GM19238 (cell line): Measurements from ENCODE around the gene FAM72B.
"Not testable (repeated sequence)": the region's sequence is repeated elsewhere in the genome, so short reads cannot be mapped to it uniquely, and the experiment has no call there.

Source experiments
- DNase-seq: peaks from one replicate; pipeline ENCODE4 v3.0.0; 2011; ENCODE audit warnings: low spot score; ENCODE audit not compliant: insufficient read length

FAM72B gene

GRCh38 chr1:121200232-121200631 lies 16.1 kb upstream of the FAM72B start:
- DNase-seq = not testable (repeated sequence)

DNA sequence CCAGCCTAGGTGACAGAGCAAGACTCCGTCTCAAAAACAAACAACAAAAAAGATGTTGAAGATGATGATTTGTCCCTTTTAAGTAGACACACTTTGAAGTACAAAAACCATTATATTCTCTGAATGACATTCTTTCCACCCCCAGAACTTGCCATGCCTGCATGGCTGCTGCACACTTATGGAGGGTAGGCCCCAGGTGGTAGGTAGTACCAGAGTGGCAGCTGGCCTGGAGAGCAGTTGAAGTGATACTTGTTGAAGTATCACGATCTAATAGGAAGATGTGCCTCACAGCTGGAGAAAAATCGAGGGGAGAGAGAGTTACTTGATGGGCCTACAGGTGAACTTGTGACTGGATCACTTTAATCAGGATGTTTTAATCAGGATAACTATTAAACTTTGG lies 15.6 kb upstream of the FAM72B start:
- DNase-seq = not testable (repeated sequence)

DNA sequence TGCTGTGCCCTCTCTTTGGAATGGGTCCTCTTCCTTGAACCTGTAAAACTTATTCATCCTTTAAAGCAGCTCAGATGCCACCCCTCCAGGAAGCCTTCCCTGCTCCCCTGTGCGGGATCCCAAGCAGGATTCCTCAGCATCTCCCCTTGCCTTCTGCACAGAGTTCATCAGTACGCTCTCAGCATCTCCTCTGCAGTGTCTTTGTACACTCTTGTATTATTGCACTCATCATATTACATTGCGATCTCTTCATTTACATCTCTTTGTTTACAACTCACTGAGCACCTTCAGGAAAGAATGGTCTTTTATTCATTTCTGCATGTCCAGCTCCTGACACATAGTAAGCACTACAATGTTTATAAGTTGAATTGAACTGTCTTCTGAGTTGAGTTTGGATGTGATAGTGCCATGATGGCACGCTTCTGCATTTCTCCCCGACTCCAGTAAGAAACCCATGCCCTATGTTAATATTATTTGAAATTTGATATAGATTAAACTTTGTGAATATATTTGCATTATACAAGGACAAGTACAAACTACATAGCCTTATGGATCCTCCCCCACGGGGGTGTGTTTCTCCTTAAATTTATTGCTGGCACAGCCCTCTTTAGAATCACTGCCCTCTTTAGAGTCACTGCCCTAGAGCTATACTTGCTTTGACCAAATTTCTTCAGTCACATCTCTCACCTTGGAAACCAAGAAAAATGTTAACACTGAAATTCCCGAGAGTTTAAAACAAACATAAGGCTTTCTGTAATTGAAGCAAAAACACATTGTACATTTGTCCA lies 13.1 kb upstream of the FAM72B start:
- DNase-seq = not testable (repeated sequence)

- DNase-seq = not testable (repeated sequence)
These were observed 8.4 kb upstream of the FAM72B start for GRCh38 chr1:121192512-121192911.

DNA sequence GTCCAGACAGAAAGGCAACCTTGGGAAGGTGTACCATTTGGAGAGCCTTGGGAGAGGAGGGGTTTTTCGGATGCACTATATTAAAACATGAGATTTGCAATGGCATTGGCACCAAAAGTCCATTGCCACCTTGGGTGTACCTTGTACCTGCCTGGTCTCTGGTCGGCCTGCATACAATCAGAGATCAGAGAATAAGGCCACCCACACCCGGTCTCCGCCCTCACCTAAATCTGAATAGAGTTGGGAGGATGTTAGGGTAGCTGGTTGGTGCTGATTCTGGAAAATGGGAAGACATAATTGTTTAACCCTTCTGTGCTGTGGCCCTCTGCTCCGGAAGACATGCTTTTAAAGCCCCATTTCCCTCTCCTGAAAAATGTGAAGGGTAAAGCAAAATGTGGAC lies 3.8 kb upstream of the FAM72B start:
- DNase-seq = not testable (repeated sequence)

- DNase-seq = not testable (repeated sequence)
These were observed 2.1 kb upstream of the FAM72B start for GRCh38 chr1:121186191-121186590.

DNA sequence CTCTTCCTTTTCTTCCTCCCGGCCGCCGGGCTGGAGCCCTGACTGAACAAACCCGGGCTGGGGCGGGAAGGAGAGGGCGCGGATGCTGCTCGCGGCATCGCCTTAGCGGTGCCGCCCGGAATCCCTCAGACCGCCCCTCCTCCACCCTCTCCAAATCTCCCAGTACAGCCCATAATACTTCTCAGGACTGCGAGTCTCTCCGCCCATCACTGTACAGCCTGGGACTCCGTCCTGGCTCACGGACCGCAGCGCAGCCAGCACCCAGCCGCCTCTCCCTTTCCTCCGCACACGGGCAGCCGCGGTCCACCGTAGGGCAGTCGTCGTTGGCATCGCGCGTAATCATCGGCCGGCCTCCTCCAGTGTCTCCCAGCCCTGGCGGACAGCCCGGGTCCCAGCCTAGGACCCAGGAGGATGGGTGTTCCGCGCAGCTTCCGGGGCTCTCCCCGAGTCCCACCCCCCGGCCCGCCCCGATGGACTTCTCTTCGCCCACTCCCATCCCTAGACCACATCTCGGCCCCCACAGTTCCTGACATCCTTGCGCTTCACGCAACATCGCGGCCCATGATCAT lies 1.1 kb upstream of the FAM72B start:
- not testable (repeated sequence) for DNase-seq

DNA sequence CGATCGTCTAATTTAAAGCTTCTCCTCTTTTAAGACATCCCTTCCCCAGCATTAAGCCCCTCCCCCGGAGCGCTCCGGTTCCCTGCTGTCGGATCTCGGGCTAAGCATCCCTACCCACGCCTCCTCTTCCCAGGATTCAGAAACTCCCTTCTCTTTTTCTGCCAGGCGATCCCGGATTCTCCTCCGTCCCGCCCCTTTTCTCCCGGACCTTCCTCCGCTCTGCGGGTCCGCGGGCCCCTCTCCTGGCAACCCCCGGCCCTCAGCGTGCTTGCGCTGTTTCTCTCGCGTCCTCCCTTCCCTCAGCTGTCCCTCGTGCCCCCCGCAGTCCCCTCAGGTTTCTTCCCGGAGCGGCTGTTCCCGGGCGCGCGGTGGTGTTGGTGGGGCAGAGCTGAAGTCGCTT lies 273 bp downstream of the FAM72B start:
- not testable (repeated sequence) for DNase-seq

- DNase-seq = not testable (repeated sequence)
These were observed 5.9 kb downstream of the FAM72B start for GRCh38 chr1:121178197-121178596.

- DNase-seq = not testable (repeated sequence)
These were observed 7.5 kb downstream of the FAM72B start for GRCh38 chr1:121176649-121177048.

- DNase-seq = not testable (repeated sequence)
These were observed 15.9 kb downstream of the FAM72B start for GRCh38 chr1:121168152-121168668.

DNA sequence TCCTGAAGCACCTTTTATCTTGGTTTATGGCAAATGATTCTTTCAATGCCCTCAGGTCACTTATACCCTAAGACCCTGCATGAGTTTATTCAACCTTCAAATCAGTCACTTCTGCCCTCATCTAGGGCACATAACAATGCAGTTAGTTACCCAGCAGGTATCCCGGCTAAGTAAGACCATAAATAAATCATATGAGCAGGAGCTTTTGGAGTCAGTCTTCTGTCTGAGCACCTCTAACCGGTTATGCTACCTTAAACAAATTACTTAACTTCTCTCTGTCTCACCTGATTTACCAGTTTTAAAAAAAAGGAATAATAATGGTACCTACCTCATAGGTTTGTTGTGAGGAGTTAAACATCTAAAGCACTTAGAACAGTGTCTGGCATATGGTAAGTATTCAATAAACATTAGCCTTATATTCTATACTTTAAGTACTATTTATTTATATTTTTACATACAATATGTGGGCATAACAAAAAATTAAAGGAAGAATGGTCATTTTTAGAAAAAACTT lies 16.9 kb downstream of the FAM72B start:
- not testable (repeated sequence) for DNase-seq

DNA sequence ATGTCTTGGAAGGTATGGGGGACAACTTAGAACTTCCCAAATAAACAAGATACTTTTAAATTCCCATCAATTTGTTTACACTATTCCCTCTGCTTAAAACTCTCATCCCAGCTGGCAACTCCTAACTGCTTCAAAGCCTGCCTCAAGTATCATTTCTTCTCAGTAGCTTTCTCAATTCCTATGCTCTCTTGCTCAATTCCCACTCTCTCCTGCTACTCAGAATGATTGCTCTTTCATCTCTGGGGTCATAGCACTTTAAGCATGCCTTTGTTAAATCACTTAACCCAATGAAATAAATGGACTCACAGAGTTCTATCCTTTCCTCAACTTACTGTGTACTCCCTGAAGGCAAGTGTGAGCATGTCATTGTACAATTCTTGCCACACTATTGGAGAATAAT lies 18.8 kb downstream of the FAM72B start:
- not testable (repeated sequence) for DNase-seq

DNA sequence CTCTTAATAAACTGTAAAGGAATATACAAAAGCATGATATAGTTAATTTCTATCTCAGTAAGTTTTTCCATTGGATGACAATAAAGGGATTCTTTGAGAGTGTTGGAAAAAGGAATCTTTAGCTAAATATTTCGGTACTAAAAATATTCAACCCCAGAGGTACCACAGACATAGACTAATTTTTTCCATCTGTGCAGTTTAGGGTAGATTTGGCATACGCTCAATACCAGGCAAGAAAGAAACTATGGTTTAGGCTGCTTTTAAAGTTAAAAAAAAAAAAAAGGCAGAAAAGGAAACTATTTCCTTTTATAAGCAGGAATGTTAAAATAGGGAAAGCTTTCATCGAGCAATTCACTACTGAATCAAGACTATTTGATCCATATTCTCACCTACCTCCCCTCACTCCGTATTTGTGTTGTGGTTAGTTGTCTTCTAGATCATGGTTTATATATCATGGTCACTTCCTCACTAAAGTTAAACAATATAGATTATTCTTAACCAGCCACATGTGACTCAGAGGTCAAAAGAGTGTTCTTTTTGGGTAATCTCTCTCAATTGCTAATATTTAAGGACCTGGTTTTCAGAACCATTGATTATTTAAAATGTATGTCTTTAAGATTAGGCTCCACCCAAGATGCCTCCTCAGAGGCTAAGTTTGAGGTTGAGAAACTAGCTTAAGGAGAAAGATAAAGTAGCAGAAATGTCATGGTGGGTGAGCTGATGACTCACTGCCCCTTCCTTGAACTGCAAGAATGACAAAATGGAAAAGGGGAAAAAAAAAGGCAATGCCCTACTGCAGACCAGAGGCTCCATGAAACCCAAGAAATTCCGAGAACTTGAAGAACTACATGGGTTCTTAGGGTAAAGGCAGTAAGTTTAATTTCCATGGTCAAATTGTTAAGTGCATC lies 20.0 kb downstream of the FAM72B start:
- not testable (repeated sequence) for DNase-seq

- not testable (repeated sequence) for DNase-seq
These were observed 22.8 kb downstream of the FAM72B start for GRCh38 chr1:121161199-121161901.

GRCh38 chr1:121160118-121160517 lies 24.0 kb downstream of the FAM72B start:
- not testable (repeated sequence) for DNase-seq

DNA sequence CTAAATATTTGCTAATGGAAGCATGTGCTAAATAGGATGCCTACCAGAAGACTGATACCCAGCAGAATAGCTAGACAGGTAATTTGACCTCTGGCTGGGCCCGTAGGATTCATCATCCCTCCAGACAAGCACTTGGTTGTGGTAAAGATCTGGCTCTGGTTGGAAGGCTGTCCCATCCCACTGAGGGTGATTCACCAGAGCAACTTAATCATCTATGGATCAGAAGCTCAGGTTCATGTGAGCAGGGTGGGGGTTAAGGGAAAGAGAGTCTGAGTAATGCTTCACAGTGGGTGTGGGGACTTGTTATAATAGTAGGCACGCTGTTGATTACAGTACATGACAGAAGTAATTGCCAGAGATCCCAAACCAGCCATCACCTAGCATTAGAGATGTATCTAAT lies 26.5 kb downstream of the FAM72B start:
- not testable (repeated sequence) for DNase-seq

DNA sequence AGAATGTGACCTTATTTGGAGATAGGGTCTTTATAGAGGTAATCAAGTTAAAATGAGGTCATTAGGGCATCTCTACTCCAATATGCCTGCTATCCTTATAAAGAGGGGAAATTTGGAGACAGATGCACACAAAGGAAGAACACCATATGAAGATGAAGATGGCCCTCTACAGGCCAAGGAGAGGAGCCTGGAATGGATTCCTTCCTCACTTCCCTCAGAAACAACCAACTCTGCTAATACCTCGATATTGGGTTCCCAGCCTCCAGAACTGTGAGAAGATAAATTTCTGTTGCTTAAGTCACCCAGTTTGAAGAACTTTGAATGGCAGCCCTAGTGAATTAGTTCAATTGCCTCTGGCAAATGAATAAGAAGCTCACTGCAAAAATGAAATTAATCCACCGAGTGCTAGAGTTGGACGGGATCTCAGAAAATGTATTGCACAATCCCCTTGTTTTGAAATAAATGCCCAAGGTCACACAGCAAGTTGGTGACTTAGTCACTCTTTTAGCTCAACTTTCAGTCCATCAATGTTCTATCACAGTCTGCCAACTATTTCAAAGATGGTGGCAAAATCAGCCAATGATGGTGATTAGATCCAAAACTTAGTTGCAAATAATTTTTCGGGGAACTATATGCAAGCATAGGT lies 27.1 kb downstream of the FAM72B start:
- not testable (repeated sequence) for DNase-seq

GRCh38 chr1:121155671-121156358 lies 28.3 kb downstream of the FAM72B start:
- not testable (repeated sequence) for DNase-seq

DNA sequence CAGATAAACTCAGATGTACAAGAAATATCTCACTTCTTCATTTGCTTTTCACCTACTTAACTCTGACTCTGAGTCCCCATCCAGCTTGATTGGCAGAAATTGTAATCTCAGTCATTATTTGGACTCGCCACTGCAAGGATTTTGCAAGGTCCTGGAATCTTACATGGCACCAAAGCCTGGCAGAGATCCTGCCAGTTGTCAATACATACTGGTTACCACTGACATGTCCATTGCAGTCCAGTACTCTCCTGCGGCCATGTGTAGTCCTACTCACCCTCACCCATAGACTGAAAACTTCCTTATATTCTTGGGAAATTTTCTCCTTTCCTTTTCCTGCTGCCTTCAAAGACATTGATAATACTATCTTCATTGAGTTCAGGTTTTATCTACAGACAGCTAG lies 29.3 kb downstream of the FAM72B start:
- DNase-seq = not testable (repeated sequence)
